ENCODE data around the gene SYNJ2.

Gene SYNJ2

DNA sequence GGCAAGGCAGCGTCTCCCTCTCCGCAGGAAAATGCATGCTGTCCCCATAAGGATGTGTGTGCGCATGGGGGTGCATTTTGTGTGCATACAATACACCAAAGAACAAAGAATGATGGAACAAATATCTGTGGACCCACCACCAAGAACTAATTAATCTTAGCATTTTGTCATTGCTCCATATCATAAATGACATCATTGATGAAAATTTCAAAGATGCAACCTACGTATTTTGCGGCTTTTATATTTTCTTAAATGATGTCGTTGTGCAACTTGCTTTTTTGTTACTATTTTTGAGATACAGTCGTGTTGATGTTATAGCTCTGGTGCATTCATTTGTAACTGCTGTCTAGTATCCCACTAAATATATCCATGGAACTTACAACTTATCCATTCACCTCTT lies 96.7 kb downstream of the SYNJ2 start:
- DNase-seq (ENCODE audit: low spot score): no peak

DNA sequence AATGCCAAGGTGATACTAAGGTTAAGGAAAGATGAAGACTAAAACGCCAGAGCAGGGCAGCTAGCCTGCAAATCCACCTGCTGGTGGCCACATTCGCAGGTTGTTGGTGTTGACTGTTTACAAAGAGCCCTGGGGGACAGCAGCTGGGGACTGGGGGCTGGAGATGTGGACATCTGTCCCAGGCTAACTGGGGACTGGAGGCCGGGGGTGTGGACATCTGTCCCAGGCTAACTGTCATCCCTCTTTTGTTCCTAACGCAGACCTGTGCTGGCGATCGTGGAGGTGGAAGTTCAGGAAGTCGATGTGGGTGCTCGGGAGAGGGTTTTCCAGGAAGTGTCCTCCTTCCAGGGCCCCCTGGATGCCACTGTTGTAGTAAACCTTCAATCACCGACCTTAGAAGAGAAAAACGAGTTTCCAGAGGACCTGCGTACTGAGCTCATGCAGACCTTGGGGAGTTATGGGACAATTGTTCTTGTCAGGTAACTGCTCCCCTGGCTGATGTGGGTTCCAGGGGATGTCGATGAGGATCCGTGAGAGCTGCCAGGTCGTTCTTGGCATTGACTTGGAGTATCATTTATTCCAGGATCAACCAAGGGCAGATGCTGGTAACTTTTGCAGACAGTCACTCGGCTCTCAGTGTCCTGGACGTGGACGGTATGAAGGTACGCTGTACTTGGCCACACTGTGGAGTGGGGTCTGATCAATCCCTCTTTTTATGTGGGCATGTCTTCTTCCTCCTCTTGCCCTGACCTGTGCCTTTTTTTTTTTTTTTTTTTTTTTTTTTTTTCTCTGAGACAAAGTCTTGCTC lies 99.4 kb downstream of the SYNJ2 start:
- DNase-seq (ENCODE audit: low spot score): no peak

DNA sequence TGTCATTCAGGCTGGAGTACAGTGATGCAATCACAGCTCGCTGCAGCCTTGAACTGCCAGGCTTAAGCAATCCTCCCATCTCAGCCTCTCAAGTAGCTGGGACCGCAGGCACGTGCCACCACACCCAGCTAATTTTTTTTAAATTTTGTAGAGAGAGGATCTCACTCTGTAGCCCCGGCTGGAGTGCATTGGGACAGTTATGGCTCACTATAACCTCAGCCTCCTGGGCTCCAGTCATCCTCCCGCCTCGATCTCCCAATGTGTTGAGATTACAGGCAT lies 99.9 kb downstream of the SYNJ2 start:
- DNase-seq (ENCODE audit: low spot score): no peak

DNA sequence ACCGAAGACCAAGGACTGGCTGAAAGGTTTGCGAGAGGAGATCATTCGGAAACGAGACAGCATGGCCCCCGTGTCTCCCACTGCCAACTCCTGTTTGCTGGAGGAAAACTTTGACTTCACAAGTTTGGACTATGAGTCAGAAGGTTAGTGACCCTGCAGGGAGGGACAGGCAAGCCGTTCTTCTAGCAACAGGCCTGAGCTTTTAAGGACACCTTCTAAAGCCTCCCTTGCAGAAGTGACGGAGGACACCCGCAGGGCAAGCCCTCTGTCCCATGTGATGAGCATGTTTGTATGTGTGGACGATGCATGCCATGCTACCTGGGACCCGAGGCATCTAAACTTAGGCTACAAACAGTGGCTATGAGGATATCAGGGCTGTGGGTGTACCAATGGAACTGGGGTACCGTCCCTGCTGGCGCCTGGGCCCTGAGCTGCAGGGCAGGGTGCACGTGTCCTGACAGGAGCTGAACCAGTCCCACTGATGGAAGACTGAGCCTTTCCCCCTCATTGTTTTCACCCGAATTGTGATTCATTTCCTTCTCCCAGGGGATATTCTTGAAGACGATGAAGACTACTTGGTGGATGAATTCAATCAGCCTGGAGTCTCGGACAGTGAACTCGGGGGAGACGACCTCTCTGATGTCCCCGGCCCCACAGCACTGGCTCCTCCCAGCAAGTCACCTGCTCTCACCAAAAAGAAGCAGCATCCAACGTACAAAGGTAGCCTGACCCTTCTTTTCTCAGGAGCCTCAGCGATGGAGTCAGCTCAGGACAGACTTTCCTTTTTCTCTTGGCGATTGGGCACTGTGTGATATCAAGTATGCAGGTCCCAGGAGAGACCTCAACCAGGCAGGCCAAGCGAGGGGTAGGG lies 102.0 kb downstream of the SYNJ2 start:
- DNase-seq (ENCODE audit: low spot score): no peak

DNA sequence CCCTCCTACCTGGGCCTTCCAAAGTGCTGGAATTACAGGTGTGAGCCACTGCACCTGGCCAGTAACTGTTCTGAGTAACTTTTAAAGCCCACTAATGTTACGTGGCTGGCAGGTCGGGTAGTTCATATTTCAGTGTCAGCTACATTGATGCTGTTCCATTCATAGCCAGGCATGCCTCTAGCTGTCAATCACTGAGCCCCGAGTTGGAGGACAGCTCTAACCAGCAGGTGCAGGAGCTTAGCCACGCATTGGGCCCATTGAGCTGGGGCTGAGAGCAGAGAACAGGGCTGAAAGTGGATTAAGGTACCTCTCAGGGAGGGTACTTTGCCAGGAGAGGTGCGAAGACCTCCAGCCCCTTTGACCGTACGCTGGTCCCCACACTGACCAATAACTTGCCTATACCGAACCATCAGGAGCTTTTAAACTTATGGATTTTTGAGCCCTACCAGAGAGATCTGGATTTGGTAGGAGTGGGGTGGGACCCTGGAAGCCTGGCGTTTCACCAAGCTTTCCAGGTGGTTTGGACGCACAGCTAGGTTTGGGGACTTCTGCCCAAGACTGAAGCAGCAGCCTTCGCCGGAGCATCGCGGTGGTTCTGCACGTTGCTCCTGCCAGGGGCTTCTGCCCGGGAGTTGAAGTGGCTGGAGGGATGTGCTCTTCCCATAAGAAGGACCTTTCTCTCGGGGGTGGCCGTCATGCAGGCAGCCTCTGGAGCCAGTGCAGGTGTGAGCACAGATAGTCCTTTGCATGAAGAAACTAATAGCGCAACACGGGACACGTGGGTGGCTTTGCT lies 103.8 kb downstream of the SYNJ2 start:
- no peak for DNase-seq (ENCODE audit: low spot score)

DNA sequence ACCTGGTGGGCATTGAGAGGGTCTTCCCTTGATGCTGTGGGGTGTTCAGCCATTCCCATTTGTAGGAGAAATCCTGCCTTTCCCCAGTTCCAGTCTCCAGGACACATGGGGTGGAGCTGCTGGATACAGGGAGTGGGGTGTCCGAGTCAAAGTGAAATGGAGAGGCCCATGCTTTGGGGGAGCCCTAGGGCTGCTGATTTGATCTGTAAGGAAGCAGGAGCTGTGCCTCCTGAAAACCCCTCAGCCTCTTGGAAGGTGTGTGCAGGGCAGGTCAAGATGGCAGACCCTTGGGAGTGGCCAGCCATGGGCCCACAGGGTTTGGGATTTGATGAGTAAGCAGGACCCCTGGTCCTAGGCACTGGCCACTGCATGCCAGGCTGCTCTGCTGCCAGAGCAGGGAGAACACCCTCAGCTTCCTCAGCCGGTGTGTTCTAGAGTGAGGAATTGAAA lies 104.4 kb downstream of the SYNJ2 start:
- DNase-seq (ENCODE audit: low spot score): no peak

DNA sequence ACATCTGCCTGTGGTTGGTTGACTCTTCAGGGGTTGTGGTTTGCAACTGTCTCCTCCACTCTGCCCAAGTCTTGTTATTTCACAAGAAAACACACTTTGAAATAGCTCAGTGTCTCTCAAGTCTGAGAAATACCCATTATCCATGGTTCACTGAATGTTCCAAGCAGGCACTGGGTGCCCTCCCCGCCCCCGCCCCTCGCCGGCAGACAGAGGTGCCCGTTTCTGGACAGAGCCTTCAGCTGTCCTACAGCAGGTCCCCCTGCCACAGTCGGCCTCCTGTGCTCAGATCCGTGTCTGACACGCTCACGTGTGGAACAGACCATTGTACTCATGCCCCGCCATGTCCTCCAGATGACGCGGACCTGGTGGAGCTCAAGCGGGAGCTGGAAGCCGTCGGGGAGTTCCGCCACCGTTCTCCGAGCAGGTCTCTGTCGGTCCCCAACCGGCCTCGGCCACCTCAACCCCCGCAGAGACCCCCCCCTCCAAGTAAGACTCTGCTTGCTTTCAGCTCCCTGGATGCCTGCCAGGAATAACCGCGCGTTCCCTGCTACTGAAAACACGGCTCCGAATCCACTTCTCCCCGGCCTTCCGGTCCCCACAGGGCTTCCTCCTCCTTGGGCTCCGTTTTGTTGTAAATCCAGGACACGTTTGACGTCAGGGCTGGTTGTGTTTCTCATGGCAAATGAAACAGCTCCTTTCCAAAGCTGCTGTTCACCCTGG lies 105.0 kb downstream of the SYNJ2 start:
- DNase-seq (ENCODE audit: low spot score): no peak

DNA sequence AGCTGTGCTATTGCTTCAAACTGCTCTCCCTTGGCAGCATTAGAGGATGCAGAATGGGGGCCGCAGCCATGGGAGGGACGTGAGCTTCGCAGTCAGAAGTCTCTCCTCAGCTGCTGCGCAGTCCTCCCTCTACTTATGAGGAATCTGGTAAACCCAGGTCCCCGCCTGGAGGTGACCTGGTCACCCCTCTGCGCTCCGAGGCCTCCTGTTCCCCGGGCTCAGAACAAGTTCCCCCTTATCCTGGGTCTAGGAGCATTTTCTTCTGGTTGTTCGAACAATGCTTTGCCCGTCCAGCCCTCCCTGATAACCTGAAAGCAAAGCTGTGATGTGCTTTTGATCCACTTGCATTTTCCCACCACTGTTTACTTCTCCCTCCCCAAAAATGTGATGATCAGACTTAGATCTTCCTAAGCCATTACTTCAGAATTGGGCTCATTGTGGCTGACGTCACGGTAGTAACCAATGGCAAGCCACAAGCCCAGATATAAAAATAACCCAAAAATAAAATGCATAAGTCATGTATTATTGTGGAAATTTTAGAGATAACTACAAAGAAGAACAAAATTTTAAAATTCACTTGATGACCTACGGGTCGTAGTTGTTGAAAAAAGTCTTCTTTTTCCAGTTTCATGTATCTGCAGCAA lies 105.7 kb downstream of the SYNJ2 start:
- no peak for DNase-seq (ENCODE audit: low spot score)

DNA sequence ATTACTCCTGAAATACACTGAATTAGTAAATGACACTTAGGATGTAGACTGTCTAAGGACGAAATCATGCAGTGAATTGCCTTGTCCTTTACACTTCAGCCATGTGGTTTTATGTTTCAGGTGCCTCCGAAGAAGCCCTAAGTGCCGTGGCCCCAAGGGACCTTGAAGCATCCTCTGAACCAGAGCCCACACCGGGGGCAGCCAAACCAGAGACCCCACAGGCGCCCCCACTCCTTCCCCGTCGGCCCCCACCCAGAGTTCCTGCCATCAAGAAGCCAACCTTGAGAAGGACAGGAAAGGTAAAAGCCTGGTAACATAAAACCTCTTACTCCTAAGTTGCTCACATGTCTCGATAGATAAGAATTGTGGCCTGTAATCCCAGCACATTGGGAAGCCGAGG lies 111.1 kb downstream of the SYNJ2 start:
- DNase-seq (ENCODE audit: low spot score): no peak

DNA sequence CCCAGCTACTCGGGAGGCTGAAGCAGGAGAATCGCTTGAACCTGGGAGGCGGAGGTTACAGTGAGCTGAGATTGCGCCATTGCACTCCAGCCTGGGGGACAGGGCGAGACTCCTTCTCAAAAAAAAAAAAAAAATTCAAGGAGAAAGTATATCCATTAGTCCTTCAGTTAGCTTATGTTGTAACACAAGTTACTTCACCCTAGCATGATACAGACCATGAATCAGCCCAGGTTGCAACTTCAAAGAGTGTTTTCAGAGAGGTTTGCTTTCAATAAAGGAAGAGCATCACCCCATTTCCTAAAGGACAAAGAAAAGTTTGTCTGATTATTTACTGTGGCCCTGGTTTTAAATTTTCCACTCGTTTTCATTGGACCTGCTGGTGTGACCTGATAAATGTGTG lies 113.4 kb downstream of the SYNJ2 start:
- no peak for DNase-seq (ENCODE audit: low spot score)

DNA sequence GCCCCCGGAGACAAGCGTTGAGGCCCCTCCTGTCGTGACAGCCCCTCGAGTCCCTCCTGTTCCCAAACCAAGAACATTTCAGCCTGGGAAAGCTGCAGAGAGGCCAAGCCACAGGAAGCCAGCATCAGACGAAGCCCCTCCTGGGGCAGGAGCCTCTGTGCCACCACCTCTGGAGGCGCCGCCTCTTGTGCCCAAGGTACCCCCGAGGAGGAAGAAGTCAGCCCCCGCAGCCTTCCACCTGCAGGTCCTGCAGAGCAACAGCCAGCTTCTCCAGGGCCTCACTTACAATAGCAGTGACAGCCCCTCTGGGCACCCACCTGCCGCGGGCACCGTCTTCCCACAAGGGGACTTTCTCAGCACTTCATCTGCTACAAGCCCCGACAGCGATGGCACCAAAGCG lies 114.0 kb downstream of the SYNJ2 start:
- DNase-seq (ENCODE audit: low spot score): no peak

DNA sequence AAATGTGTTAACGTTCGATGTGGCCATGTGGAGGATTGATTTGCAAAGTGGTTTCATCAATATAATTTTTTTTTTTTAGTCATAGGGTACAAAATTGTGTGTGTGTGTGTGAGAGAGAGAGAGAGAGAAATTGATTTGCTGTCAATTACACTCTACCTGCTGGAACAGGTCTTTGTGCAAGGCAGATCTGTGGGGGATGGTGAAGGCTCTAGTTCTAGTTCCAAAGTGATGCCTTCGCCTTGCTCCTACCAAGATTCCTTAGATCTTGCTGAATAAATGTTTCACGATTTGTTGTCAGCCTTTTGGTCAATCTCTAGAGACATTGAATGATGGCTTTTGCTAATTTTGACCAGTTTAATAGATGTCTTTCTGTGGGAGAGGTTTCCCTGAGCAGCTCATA lies 121.6 kb downstream of the SYNJ2 start:
- no peak for DNase-seq (ENCODE audit: low spot score)

DNA sequence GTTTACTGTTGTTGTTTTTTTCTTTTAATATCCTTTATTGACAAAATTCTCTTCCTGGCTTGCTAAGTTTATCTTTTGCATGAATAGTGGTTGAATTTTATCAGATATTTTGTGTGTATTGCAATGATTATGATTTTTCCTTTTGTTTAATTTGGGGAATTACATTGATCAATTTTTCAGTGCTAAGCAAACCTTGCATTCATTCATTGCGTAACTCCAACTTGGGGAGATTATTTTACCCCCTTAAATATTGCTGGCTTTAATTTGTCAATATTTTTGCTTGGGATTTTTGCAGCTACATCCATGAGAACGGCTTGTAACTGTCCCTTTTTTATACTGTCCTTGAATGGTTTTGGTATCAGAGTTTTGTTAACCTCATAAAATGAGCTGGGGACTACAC lies 123.0 kb downstream of the SYNJ2 start:
- no peak for DNase-seq (ENCODE audit: low spot score)

DNA sequence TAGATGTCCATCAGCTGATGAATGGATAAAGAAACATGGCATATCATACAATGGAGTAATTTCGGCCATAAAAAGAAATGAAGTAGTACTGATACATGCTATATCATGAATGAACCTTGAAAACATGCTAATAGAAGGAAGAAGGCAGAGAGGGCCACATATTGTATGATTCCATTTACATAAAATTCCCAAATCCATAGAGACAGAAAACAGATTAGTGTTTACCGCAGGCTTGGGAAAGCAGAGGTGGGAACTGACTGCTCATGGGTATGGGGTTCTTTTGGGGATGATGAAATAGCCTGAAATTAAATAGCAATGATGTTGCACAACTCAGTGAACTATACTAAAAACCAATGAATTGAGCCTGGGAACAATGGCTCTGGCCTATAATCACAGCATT lies 128.1 kb downstream of the SYNJ2 start:
- DNase-seq (ENCODE audit: low spot score): no peak

DNA sequence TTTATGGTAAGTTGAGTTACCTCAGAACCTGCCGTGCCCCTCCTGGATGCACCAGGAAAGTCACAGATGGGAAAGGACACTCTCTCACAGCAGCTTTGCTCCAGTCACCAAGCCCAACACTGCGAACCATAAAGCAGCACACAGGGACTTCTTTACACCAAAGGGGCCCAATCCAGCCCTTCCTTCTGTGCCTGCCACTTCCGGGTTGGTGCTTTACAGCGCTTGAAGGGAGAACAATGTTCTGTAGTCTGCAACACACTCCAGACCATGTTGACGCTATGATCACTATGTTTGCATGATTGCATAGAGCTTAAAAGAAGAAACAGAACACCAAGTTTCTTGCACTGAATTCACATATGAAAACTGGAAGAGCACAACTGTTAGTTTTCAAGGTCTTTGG lies 129.3 kb downstream of the SYNJ2 start:
- DNase-seq (ENCODE audit: low spot score): no peak

DNA sequence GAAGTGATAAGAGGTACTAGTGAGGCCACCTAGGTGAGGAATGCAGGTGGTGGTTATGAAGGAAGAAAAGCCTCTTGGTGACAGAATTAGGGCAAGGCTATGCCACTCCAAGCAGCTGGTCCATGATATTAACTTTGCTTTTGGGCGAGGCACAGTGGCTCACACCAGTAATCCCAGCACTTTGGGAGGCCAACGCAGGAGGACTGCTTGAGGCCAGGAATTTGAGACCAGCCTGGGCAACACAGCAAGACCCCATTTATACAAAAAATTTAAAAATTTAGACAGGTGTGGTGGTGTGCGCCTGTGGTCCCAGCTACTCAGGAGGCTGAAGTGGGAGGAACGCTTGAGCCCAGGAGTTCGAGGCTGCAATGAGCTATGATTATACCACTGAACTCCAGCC lies 130.3 kb downstream of the SYNJ2 start:
- no peak for DNase-seq (ENCODE audit: low spot score)

DNA sequence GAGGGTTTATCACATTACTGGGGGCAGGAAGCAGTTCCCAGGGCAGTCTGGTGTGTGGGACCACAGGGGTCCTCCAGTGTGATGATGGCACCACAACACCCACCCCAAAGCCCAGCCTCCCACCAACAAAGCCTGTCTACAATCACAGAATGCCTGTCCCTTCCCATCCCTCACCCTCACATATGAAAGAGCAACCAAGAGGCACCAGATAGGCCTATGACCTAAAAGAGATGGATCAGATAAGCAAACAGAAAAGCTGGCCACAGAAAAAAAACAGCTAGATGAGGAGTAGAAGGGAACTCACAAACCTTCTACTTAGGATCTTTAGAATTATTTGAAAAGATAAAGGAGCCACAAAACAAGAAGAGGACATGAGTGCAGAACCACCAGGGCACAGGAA lies 132.1 kb downstream of the SYNJ2 start:
- DNase-seq (ENCODE audit: low spot score): no peak

DNA sequence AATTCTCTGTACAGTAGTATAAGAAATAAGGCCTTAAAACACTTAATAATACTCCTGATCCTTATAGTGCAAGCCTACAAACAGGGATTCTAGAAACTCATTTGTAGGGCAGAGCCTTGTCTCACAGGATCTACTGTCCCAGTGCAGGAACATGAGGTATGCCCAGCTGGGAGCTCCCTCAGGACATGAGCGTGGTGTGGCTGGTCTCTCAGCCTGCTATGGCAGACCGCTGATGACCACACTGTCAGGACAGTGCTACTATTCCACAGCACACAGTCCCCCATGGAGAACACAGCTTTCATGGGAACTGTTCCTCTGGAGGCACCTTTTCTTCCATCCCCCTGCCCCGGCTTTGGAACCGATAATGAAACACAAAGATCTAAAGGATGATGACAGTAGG lies 133.4 kb downstream of the SYNJ2 start:
- no peak for DNase-seq (ENCODE audit: low spot score)

DNA sequence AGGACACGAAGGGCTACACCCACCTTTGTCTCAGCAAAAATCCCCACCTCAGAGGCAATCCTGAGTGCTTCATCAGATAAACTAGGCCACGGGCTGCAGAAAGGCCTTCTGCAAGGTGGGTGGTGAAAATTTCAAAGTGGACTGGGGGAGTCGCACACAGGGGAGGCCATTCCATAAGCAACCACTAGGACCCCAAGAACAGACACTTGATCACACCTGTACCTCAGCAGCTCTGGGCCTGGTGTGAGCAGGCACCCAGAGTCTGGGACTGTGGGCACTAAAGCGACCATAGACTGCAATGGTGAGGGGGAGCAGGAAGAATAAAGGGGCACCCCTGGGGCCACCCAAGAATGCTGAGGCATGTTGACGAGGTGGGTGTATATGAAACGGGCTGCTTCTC lies 133.8 kb downstream of the SYNJ2 start:
- no peak for DNase-seq (ENCODE audit: low spot score)

DNA sequence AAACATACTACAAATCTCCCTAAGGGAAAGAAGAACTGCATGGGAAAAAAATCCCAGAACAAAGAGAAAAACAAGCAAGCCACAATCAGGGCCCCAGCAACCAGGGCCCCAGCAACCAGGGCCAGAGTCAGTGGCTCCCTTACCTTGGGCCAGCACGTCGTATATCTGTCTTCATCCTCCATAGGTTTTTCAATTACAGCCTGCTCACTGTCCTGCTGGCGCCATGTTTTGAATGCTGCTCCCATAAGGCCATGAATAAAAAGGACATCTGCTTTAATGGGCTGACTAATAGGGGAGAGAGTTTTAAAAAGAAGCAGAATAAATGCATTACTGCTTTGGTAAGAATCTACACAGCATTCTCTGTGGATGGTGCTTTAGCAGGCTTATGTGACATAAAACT lies 137.2 kb downstream of the SYNJ2 start:
- no peak for DNase-seq (ENCODE audit: low spot score)

DNA sequence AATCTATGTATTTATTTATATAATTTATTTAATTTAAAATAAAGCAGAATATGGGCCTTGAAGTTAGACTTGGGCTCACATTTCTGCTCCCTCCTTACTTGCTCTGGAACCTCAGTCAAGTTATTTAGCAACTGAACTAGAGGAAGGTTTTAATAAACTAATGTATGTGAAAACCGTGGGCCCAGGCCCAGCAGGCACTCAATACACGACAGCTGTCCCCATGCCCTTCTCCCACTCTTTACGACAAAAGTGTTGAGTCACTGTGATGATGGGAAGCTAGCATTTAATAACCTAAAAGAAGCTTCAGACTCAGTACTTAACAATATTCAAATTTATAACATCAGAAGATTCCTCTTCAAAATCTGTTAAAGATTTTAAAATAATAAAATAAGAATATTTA lies 139.7 kb downstream of the SYNJ2 start:
- peak; percentile 36 for DNase-seq (ENCODE audit: low spot score)

DNA sequence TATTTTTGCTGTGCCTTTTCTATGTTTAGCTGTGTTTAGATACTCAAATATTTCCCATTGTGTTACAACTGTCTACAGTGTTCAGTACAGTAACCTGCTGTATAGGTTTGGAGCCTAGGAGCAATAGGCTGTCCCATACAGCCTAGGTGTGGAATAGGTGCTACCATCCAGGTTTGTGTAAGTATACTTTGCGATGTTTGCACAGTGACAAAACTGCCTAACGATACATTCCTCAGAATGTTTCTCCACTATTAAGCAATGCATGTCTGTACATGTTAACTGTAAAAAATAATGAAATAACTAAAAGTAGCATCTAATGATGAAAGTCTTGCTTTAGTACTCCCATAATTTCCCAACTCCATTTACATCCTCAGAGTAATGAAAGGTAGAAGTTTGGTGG lies 140.4 kb downstream of the SYNJ2 start:
- no peak for DNase-seq (ENCODE audit: low spot score)

Data from D341Med (cell line).